H1 (cell line): ENCODE data around the gene FAM162B. TPM values are rescaled to one million over a fixed set of nuclear protein-coding genes. Genes with fewer than 3 reads are reported as not detected.

ENCODE experiments used
- CTCF ChIA-PET: fragments of 300-600 bp; sonication (Branson Sonifier 250); formaldehyde crosslinking; loops from one replicate; lab custom pipeline; 2021; ENCODE audit not compliant: partially characterized antibody; lab: Charles Lee
- POLR2A ChIA-PET: fragments of 300-600 bp; sonication (Branson Sonifier 250); formaldehyde crosslinking; loops from one replicate; lab custom pipeline; 2021; ENCODE audit warnings: inconsistent platforms; ENCODE audit not compliant: partially characterized antibody; lab: Charles Lee
- DNase-seq, 2 experiments: peaks; one replicate each; pipeline versions ENCODE4 v3.0.0 to v3.0.0-alpha.2; 2010 to 2022; ENCODE audit warnings: low spot score in 2 of 2, low read depth in 1 of 2, mixed read lengths in 1 of 2
- FAIRE-seq: peaks from 2 replicates; lab custom pipeline; 2011; peaks lifted over from hg19 to GRCh38; lab: Jason Lieb, UNC
- H2AFZ ChIP-seq: 2 replicates; pipeline ENCODE4 v1.8.1; 2012; ENCODE audit warnings: low read length, inconsistent platforms
- H2AK5ac ChIP-seq: 2 replicates; pipeline ENCODE4 v1.6.1; 2013; ENCODE audit warnings: low read depth, low read length
- H2BK120ac ChIP-seq: replicated peaks from 2 replicates; pipeline ENCODE3; 2013; ENCODE audit warnings: low read depth, low read length, inconsistent platforms
- H2BK12ac ChIP-seq: 2 replicates; pipeline ENCODE4 v1.6.1; 2013; ENCODE audit warnings: low read depth, low read length
- H2BK15ac ChIP-seq: 2 replicates; pipeline ENCODE4 v1.6.1; 2013; ENCODE audit warnings: low read length
- H2BK20ac ChIP-seq: 2 replicates; pipeline ENCODE4 v1.6.1; 2013; ENCODE audit warnings: low read length
- H2BK5ac ChIP-seq: 2 replicates; pipeline ENCODE4 v1.6.1; 2013; ENCODE audit warnings: low read depth, low read length
- H3K14ac ChIP-seq: 2 replicates; pipeline ENCODE4 v1.6.1; 2013; ENCODE audit warnings: inconsistent platforms; ENCODE audit not compliant: insufficient read length
- H3K18ac ChIP-seq: 2 replicates; pipeline ENCODE4 v1.6.1; 2013; ENCODE audit warnings: low read length; ENCODE audit errors: extremely low read depth
- H3K23ac ChIP-seq: 2 replicates; pipeline ENCODE4 v1.6.1; 2013; ENCODE audit warnings: inconsistent platforms; ENCODE audit not compliant: insufficient read length
- H3K23me2 ChIP-seq: 2 replicates; pipeline ENCODE4 v1.6.1; 2013; ENCODE audit warnings: low read depth, low read length
- H3K27ac ChIP-seq: 2 replicates; pipeline ENCODE4 v1.6.1; 2011; ENCODE audit warnings: low read depth, low read length, inconsistent platforms
- H3K27me3 ChIP-seq, 4 experiments: replicated peaks in 1 of 4; 1 replicate in 1 of 4; 2 replicates in 3 of 4; pipeline versions ENCODE4 v1.6.1 to v1.8.1; 2011 to 2013; ENCODE audit warnings: low read length in 3 of 4, mild to moderate bottlenecking in 3 of 4, inconsistent platforms in 2 of 4, mixed read lengths in 2 of 4, moderate library complexity in 1 of 4; ENCODE audit not compliant: control insufficient read depth in 3 of 4, insufficient read depth in 3 of 4; ENCODE audit errors: extremely low read depth in 1 of 4
- H3K36me3 ChIP-seq, 4 experiments: 2 replicates each; pipeline versions ENCODE4 v1.6.1 to v1.8.1; 2011 to 2013; ENCODE audit warnings: mild to moderate bottlenecking in 4 of 4, low read length in 3 of 4, moderate library complexity in 2 of 4, control low read depth in 1 of 4, inconsistent platforms in 1 of 4; ENCODE audit not compliant: insufficient read depth in 4 of 4, control insufficient read depth in 2 of 4
- H3K4ac ChIP-seq: replicated peaks from 2 replicates; pipeline ENCODE3; 2013; ENCODE audit warnings: low read length, low read depth, mixed read lengths, inconsistent platforms; ENCODE audit not compliant: insufficient read length
- H3K4me1 ChIP-seq, 4 experiments: replicated peaks in 1 of 4; 1 replicate in 1 of 4; 2 replicates in 3 of 4; pipeline versions ENCODE4 v1.6.1 to v1.8.1; 2011 to 2013; ENCODE audit warnings: low read length in 3 of 4, inconsistent platforms in 2 of 4, mixed read lengths in 1 of 4; ENCODE audit not compliant: insufficient read depth in 4 of 4, control insufficient read depth in 3 of 4
- H3K4me2 ChIP-seq, 2 experiments: 2 replicates each; pipeline versions ENCODE4 v1.6.1 to v1.8.1; 2011 to 2013; ENCODE audit warnings: low read depth in 2 of 2, low read length in 2 of 2, control low read depth in 1 of 2, inconsistent platforms in 1 of 2, mild to moderate bottlenecking in 1 of 2; ENCODE audit not compliant: insufficient read depth in 1 of 2
- H3K4me3 ChIP-seq, 4 experiments: fragments of 200-600, 300-600 bp in 1 of 4; sonication (generic), shearing (Covaris generic), sonication (Bioruptor Twin) in 1 of 4; 2 replicates each; pipeline versions ENCODE4 v1.5.1 to v1.8.1; 2011 to 2016; ENCODE audit warnings: low read length in 4 of 4, low read depth in 3 of 4, control low read depth in 2 of 4, inconsistent platforms in 2 of 4, mild to moderate bottlenecking in 2 of 4, mixed read lengths in 1 of 4, moderate library complexity in 1 of 4; ENCODE audit not compliant: insufficient read depth in 2 of 4; ENCODE audit errors: extremely low read depth in 1 of 4
- H3K56ac ChIP-seq: replicated peaks from 2 replicates; pipeline ENCODE3; 2013; ENCODE audit warnings: low read depth, mild to moderate bottlenecking, mixed read lengths, low read length, inconsistent platforms; ENCODE audit not compliant: insufficient read length
- H3K79me1 ChIP-seq: 2 replicates; pipeline ENCODE4 v1.6.1; 2013; ENCODE audit warnings: low read depth, low read length, control low read depth
- H3K79me2 ChIP-seq, 2 experiments: 2 replicates each; pipeline versions ENCODE4 v1.6.1 to v1.8.1; 2012 to 2013; ENCODE audit warnings: low read length in 2 of 2, mild to moderate bottlenecking in 2 of 2, inconsistent platforms in 1 of 2; ENCODE audit not compliant: insufficient read depth in 2 of 2, control insufficient read depth in 1 of 2
- H3K9ac ChIP-seq, 4 experiments: replicated peaks in 1 of 4; 1 replicate in 1 of 4; 2 replicates in 3 of 4; pipeline versions ENCODE4 v1.6.1 to v1.8.1; 2011 to 2013; ENCODE audit warnings: low read depth in 3 of 4, low read length in 3 of 4, control low read depth in 2 of 4, mild to moderate bottlenecking in 2 of 4, moderate library complexity in 2 of 4, inconsistent platforms in 1 of 4; ENCODE audit errors: extremely low read depth in 1 of 4
- H3K9me3 ChIP-seq, 2 experiments: 2 replicates each; pipeline versions ENCODE4 v1.6.1 to v1.8.1; 2012 to 2013; ENCODE audit warnings: mild to moderate bottlenecking in 2 of 2, moderate library complexity in 2 of 2, control low read depth in 1 of 2, inconsistent platforms in 1 of 2, low read depth in 1 of 2, low read length in 1 of 2, mixed read lengths in 1 of 2; ENCODE audit not compliant: insufficient read depth in 2 of 2
- H4K20me1 ChIP-seq, 2 experiments: replicated peaks in 1 of 2; 2 replicates each; pipeline versions ENCODE3 to v1.8.1; 2011 to 2013; ENCODE audit warnings: inconsistent platforms in 2 of 2, low read length in 2 of 2, mild to moderate bottlenecking in 1 of 2; ENCODE audit not compliant: insufficient read depth in 2 of 2, control insufficient read depth in 1 of 2
- H4K5ac ChIP-seq: 2 replicates; pipeline ENCODE4 v1.6.1; 2013; ENCODE audit warnings: low read length, low read depth, mixed read lengths, inconsistent platforms; ENCODE audit not compliant: insufficient read length
- H4K8ac ChIP-seq: 2 replicates; pipeline ENCODE4 v1.8.0; 2013; ENCODE audit warnings: mild to moderate bottlenecking, moderate library complexity, low read length, inconsistent platforms; ENCODE audit not compliant: insufficient read depth; ENCODE audit errors: extremely low read depth
- H4K91ac ChIP-seq: replicated peaks from 2 replicates; pipeline ENCODE3; 2013; ENCODE audit warnings: low read length, mixed read lengths, inconsistent platforms; ENCODE audit not compliant: insufficient read length
- POLR2AphosphoS5 ChIP-seq: IDR thresholded peaks from 2 replicates; pipeline ENCODE4 v1.6.1; 2011; ENCODE audit warnings: low read depth, low read length
- SRF ChIP-seq: IDR thresholded peaks from 2 replicates; pipeline ENCODE4 v1.6.1; 2011; ENCODE audit warnings: mild to moderate bottlenecking, low read depth, low read length, moderate library complexity
- WGBS, 2 experiments: shearing (Covaris generic) in 1 of 2; methylation state at CpG; one replicate each; pipeline versions ENCODE4 v1.1.6 to v1.1.7; 2013 to 2015; ENCODE audit warnings: low lambda C conversion rate in 2 of 2, mixed read lengths in 2 of 2, inconsistent platforms in 1 of 2, low coverage in 1 of 2, missing lambda C conversion rate in 1 of 2; ENCODE audit not compliant: insufficient replicate concordance in 2 of 2, insufficient coverage in 1 of 2, insufficient read length in 1 of 2; ENCODE audit errors: extremely low coverage in 1 of 2, missing lambda C conversion rate in 1 of 2; 5-methylcytosine and 5-hydroxymethylcytosine counted together
- polyA plus RNA-seq, 7 experiments: library from polyadenylated mRNA; depleted of rRNA in 3 of 7; stranded (reverse) in 5 of 7; unstranded in 2 of 7; fragments of >200 nt in 5 of 7; fragments of 200-250 nt in 2 of 7; gene quantifications; 1 replicate in 5 of 7; 2 replicates in 1 of 7; 4 replicates in 1 of 7; pipeline versions ENCODE4 v1.2.1 to v1.2.3, GENCODE V29; 2011 to 2013; ENCODE audit warnings: missing spikeins in 2 of 7, mixed read lengths in 2 of 7
- total RNA-seq: library from RNA; stranded (reverse); fragmentation: NEBNext Ultra II Directional; extraction: Animal tissue kit (Norgen Biotek cat#: 25700); gene quantifications from 2 replicates; pipeline ENCODE4 v1.2.1, GENCODE V29; 2021

Gene FAM162B
- total and polyA plus RNA-seq, 2 of the 8 experiments (the other 6 are each of a cell fraction or from before 2014, with no cell fraction given), result 2.6 to 3.2 TPM

DNA sequence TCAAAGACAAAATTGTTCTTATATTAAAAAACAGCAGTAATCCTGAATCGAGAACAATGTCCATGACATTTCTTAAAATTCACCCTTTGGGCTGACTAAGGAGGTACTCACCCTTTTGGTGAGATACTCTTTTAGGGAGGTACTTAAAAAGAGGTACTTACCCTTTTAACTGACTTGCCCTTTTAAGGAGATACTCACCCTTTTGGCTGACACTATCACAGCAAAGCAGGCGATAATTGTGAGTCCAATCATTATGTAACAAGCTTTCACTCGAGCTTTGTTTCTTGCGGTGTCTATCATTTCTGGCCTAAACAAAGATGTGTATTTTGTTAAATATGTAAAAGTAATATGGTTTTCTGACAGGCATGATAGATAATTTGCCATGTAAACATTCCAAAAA is 3.7 kb downstream of the FAM162B start:
- Histone ChIP-seq H3K18ac (no peak overlapping the region), H2BK120ac (no peak overlapping the region), H3K9me3 (no peaks in the 10 kb centered on the region), H3K27ac (no peak overlapping the region), H4K8ac (no peak overlapping the region), H4K5ac (no peak overlapping the region), H2AK5ac (no peak overlapping the region), H4K91ac (no peak overlapping the region), H3K4me3 (no peak overlapping the region)
- no peak for DNase-seq
- no peak for TF ChIP-seq POLR2AphosphoS5
- TF ChIP-seq SRF, result peak; percentile 58; the same call in 1 of the 2 replicates
- TF ChIP-seq, all 59 proteins: peak for 1
- 60% methylated on average over 4 of the region's 4 CpGs; no CpG with 5 or more reads in 1 of the 2 experiments for WGBS, 2 experiments
- Histone ChIP-seq H3K4ac (no peak overlapping the region), H3K27me3 (peaks cover 8 to 30% (median 24%) of the 10 kb centered on the region in 4 experiments), H3K4me1 (peaks cover 0 to 2% (median 0%) of the 10 kb centered on the region in 4 experiments; a peak in 3 of 7 replicates), H3K56ac (no peak overlapping the region), H2AFZ (no peak overlapping the region), H3K14ac (no peak overlapping the region), H3K23me2 (peaks cover 12% of the 10 kb centered on the region; the same call in 1 of the 2 replicates), H2BK12ac (no peak overlapping the region), H3K23ac (no peak overlapping the region), H2BK15ac (no peak overlapping the region), H2BK5ac (no peak overlapping the region), H3K36me3 (no peaks in the 10 kb centered on the region), H3K9ac (no peak overlapping the region), H3K4me2 (no peak overlapping the region; a peak in 1 of 4 replicates), H4K20me1 (no peaks in the 10 kb centered on the region), H2BK20ac (no peak overlapping the region), H3K79me1 (no peaks in the 10 kb centered on the region), H3K79me2 (no peaks in the 10 kb centered on the region)
- ChIA-PET CTCF (no interaction called here), POLR2A (no interaction called here)
- FAIRE-seq, result peak; percentile 45
